NCI-H1417 (cell line): ENCODE results near the gene FAM20C.
"Not testable (repeated sequence)": the region's sequence is repeated elsewhere in the genome, so short reads cannot be mapped to it uniquely, and the experiment has no call there.

Experiments
- DNase-seq, 3 experiments: peaks; one replicate each; lab custom pipeline; 2025; lab: John Stamatoyannopoulos, UW

The FAM20C gene

GRCh38 chr7:173209-173918 is 19.0 kb upstream of the FAM20C start:
- no peak for DNase-seq

- DNase-seq, result no peak
These were observed 17.7 kb upstream of the FAM20C start for GRCh38 chr7:174716-175115.

- no peak for DNase-seq
These were observed 16.4 kb upstream of the FAM20C start for GRCh38 chr7:175955-176354.

- no peak for DNase-seq
These were observed 16.0 kb upstream of the FAM20C start for GRCh38 chr7:176381-176780.

GRCh38 chr7:176786-177459 is 15.4 kb upstream of the FAM20C start:
- no peak for DNase-seq

GRCh38 chr7:178444-178843 is 13.9 kb upstream of the FAM20C start:
- DNase-seq, result no peak

GRCh38 chr7:179209-179681 is 13.1 kb upstream of the FAM20C start:
- no peak for DNase-seq

GRCh38 chr7:179948-180694 is 12.2 kb upstream of the FAM20C start:
- DNase-seq, result no peak

- no peak for DNase-seq
These were observed 10.6 kb upstream of the FAM20C start for GRCh38 chr7:181738-182137.

GRCh38 chr7:182502-182901 is 9.9 kb upstream of the FAM20C start:
- DNase-seq, result not testable (repeated sequence)

- DNase-seq, result no peak
These were observed 8.7 kb upstream of the FAM20C start for GRCh38 chr7:183496-184292.

- DNase-seq, result no peak
These were observed 7.8 kb upstream of the FAM20C start for GRCh38 chr7:184294-185264.

GRCh38 chr7:186516-187113 is 5.8 kb upstream of the FAM20C start:
- DNase-seq, result no peak

- DNase-seq, result no peak
These were observed 5.0 kb upstream of the FAM20C start for GRCh38 chr7:187227-187927.

GRCh38 chr7:188174-188573 is 4.2 kb upstream of the FAM20C start:
- no peak for DNase-seq

- no peak for DNase-seq
These were observed 3.5 kb upstream of the FAM20C start for GRCh38 chr7:188727-189500.

GRCh38 chr7:189719-190118 is 2.7 kb upstream of the FAM20C start:
- no peak for DNase-seq

GRCh38 chr7:190196-190595 is 2.2 kb upstream of the FAM20C start:
- no peak for DNase-seq
